HG03280 (cell line): ENCODE data around the gene GAS2L2.

Experiments
- ATAC-seq: cut with Tn5 transposase; IDR thresholded peaks from one replicate; pipeline ENCODE4 v1.9.1; 2021; ENCODE audit warnings: mild to moderate bottlenecking, moderate library complexity; ENCODE audit not compliant: unreplicated experiment

GAS2L2 gene

GRCh38 chr17:35701491-35701890, 51.5 kb downstream of the GAS2L2 start:
- no peak for ATAC-seq

GRCh38 chr17:35700150-35700549, 52.9 kb downstream of the GAS2L2 start:
- no peak for ATAC-seq

- ATAC-seq, result no peak
These were observed 54.2 kb downstream of the GAS2L2 start for GRCh38 chr17:35698800-35699199.

- no peak for ATAC-seq
These were observed 57.4 kb downstream of the GAS2L2 start for GRCh38 chr17:35695613-35696012.

GRCh38 chr17:35694906-35695305, 58.1 kb downstream of the GAS2L2 start:
- ATAC-seq, result no peak
